Neural progenitor cell (in vitro differentiated cells): ENCODE data around the gene NOD1.

Source experiments
- EZH2 ChIP-seq: fragments of 200-600 bp; sonication (generic); IDR thresholded peaks from 2 replicates; pipeline ENCODE4 v1.6.1; 2017; ENCODE audit warnings: antibody characterized with exemption, mild to moderate bottlenecking, moderate library complexity
- TF ChIP-seq, protein P1 (sequence below): fragments of 200-600 bp; sonication (generic); IDR thresholded peaks from 2 replicates; pipeline ENCODE4 v1.5.1; 2017; ENCODE audit warnings: antibody characterized with exemption, mild to moderate bottlenecking

DNA sequence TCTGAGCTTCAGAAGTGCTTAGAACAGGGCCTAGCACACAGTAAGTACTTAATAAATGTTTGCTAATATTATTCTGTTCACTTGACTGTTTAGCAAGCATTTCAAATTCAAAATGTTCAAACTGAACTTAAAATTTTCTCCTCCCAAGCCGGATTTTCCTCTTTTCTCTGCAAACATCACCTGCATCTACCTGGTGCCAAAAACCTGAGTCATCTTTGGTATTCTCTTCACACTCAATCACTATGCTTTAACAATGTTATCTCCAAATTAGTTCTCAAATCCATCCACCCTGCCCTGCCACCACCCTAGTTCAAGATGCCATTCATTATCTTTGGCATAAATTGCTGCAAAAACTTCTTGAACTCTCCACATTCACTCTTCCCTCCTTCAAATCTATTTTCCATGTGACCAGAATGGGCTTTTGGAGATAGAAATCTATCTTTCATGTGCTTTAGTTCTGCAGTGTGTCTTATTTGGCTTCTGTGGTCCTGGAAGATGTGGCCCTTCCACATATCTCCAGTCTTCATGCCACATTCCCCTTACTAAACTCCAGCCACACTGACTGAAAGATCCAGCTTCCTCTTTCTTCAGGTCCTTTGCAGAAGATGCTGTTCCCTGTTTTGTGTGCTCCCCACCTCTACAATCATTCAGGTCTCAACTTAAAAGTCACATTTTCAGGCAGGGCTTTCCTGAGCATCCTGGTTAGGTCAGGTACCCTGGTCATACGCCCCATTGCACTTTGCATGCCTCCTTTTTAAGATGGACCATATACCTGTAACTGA, 24.1 kb upstream of the NOD1 start:
- TF ChIP-seq, protein P1, sequence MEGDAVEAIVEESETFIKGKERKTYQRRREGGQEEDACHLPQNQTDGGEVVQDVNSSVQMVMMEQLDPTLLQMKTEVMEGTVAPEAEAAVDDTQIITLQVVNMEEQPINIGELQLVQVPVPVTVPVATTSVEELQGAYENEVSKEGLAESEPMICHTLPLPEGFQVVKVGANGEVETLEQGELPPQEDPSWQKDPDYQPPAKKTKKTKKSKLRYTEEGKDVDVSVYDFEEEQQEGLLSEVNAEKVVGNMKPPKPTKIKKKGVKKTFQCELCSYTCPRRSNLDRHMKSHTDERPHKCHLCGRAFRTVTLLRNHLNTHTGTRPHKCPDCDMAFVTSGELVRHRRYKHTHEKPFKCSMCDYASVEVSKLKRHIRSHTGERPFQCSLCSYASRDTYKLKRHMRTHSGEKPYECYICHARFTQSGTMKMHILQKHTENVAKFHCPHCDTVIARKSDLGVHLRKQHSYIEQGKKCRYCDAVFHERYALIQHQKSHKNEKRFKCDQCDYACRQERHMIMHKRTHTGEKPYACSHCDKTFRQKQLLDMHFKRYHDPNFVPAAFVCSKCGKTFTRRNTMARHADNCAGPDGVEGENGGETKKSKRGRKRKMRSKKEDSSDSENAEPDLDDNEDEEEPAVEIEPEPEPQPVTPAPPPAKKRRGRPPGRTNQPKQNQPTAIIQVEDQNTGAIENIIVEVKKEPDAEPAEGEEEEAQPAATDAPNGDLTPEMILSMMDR: no peak
- TF ChIP-seq EZH2: no peak
